ENCODE measurements around the gene MPPED1.

MPPED1 gene

DNA sequence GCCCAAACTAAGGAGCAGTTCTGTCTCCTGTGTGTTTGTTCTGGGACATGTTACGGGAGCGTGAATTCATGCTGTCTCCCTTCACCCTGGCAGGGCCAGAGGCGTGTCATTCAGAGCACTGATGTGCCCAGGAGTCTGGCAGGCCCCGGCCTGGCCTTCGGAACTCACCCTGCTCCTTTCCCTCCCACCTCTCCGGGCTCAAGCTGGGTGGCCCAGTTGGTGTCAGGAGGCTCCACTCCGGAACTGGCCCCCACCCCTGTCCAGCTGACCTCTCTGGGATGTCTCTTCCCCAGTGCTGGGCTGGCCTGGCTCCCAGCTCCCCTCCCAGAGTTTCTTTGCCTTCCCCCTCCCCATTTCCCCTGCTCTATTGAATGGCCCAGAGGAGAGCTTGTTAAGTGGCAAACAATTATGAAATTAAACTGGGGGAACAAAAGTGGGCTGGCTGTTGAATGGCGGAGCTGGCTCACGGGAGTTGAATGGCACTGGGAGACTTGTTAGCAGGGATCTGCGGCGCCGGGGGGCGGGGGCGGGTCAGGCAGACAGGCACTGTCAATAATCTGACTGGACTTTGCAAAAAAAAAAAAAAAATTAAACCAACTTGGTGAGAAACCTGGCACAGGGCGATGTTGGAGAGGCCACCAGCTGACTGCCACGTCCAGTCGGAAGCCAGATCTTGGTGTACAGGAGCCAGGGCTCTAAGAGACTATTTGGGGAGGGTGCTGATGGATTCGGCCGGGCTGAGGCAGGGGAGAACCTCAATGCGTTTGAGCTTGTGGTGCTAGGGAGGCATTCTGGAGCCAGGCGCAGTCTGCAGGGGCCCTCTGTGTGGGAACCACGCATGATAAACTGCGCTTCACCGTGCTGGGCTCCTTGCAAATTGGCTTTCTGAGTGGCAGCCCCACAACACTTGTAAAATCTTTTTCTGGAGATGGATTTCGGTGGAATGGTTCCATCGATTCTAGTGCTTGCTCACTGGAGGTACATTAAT, 1.3 kb downstream of the MPPED1 start:
- no peak for DNase-seq

DNA sequence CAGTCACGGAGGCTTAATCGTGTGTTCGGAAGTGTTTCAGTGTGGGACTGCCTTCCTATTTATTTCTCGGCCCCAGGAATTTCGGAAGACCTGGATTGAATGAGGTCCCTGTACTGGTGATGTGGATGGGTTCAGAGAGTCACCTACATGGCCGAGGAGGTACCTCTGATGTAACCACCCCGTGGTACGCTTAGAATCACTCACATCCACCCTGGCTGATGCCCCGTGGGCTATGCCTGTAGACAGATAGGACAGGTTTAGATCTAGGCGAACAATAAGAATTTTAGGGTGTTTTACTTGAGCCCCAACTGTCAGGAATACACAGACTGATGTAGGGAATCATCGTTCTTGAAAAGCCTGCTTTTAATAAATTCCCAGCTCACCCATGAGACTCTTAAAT, 2.0 kb downstream of the MPPED1 start:
- no peak for DNase-seq

GRCh38 chr22:43415681-43416080, 3.9 kb downstream of the MPPED1 start:
- no peak for DNase-seq

DNA sequence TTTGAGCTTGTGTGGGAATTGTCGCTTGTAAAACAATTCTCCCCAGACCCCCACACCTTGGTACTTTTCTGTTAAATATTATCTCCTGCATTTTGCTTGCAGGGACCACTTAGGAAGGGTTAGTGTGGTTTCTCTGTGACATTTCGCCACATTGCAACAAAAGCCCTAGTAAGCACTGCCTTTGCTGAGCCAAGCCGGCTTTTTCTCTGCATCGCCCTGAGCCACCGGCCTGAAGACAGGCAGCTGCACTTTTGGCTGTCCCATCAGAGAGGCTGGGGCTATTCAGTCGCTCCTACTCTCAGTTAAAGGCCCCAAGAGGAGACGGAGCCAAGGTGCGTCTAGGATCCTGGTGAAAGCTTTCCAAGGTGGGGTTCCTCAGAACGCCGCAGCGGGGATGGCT, 5.7 kb downstream of the MPPED1 start:
- no peak for DNase-seq

- no peak for DNase-seq
Measured at GRCh38 chr22:43418079-43418825, 6.4 kb downstream of the MPPED1 start.

GRCh38 chr22:43419371-43420080, 7.7 kb downstream of the MPPED1 start:
- no peak for DNase-seq

DNA sequence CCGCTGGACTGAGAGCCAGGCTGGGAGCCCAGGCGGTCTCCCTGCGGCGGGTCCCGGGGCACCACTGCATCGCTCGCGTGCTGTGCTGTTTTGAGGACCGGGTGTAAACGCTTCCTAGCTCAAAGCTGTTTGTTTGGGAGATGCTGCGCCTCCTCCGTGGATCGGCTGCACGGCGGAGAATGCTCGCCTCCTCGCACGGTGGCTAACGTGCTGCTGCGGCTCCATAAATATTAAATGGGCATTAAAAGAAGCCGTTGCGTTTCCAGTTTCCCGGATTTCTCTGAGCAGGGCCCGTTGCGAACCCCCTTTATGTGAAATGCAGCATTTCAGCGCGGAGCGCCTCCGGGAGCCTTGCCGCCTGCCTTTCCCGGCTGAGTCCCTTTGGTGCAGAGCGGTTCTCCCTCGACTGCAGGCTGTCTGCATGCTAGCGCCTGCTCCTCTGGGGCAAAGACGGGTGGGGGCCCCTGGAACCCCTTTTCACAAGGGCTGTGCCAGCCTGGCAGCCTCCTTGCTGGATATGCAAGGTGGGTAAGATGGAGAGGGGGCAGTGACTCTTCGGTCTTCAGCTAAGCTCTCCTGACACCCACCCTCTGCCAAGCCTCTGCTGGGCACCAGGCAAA, 9.3 kb downstream of the MPPED1 start:
- no peak for DNase-seq

- DNase-seq, result no peak
Measured at GRCh38 chr22:43421914-43422615, 10.3 kb downstream of the MPPED1 start.

DNA sequence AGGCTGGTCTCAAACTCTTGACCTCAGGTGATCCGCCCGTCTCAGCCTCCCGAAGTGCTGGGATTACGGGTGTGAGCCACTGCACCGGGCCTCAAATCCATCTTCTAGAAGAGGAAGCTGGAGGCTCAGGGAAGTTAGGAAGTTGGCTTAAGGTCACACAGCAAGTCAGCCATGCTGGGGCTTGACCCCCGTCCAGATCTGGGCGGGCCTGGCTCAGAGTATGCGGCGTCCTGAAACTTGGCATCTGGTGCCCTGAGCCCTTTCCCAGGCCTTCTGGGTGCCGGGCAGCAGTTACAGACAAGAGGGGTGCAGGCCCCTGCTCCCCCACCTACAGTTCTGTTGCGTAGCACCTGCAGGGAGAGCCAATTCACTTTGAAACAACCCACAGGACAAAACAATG, 11.2 kb downstream of the MPPED1 start:
- DNase-seq, result no peak

GRCh38 chr22:43424201-43424600, 12.4 kb downstream of the MPPED1 start:
- no peak for DNase-seq

GRCh38 chr22:43424666-43425630, 13.1 kb downstream of the MPPED1 start:
- DNase-seq, result no peak

DNA sequence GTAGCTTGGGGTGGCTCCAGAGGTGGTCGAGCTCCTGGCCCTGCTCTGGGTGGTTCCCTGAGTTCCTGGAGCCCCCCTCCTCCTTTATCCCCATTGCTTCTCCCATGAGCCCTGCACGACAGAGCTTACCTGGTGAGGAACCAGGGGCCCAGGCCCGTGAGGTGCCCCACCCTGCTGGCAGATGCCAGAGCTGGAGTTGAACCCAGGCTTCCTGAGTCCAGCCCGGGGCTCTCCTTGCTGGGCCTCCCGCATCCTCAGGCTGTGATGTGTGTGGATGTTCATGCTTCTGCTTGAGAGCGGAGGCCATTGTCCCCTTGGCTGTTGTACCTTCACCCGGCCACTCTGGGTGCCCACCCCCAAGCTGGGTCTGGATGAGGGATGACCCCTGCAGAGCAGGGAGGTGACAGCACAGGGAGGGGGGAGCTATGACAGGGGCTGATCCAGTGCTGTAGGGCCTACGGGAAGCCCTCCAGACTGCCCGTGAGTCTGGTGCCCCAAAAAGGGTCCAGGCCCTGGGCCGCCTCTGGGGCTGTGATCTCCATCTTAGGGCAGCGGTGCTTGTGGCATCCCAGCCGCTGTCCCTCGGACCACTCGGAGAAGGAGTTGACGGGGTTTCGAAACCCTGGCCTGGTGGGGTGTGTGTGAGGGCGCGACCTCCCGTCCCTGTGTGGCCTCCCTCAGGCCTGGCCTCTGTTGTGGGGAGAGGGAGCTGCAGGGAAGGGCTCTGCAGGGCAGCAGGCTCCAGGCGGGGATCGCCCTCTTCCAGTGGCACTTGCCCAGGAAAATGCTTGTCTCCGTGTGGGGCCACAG, 14.4 kb downstream of the MPPED1 start:
- DNase-seq, result no peak

- no peak for DNase-seq
Measured at GRCh38 chr22:43426816-43427215, 15.0 kb downstream of the MPPED1 start.

GRCh38 chr22:43427296-43428004, 15.6 kb downstream of the MPPED1 start:
- DNase-seq, result no peak

GRCh38 chr22:43428005-43428485, 16.2 kb downstream of the MPPED1 start:
- no peak for DNase-seq

DNA sequence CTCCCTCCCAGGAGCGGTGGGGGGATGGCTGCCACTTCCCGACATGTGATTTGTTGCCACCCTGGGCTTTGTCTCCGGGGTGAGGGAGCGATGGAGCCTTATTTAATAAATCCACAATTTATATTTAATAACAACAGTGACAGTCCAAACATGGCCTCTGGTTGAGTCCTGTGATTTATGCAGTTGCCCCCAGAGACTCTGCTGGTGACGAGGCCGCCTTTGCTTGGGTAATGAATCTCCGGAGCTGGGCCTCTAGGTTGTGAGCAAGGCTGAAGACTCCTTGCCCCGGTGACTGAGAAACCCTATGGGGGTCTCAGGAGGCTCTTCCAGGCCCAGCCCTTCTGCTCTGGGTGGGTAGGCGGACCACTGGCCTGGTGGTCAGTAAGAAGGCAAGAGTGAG, 16.7 kb downstream of the MPPED1 start:
- no peak for DNase-seq

DNA sequence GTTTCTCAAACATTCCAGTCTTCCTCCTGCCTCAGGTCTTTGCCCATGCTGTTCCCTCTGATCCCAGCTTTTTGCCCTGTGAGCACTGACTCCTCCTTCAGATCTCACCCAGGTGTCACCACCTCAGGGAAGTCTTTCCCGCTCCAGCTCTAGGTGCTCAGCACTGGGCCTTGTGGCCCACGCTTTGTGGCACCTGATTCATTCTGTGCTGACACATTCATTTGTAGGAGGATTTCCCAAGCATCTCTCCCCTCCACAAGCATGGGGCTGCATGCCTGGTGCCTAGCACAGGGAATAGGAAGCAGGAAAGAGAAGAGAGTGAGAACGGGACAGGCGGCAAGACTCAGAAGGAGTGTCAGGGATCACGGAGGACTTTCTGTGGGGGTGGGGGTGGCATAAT, 17.6 kb downstream of the MPPED1 start:
- DNase-seq, result no peak

- no peak for DNase-seq
Measured at GRCh38 chr22:43431808-43432554, 20.2 kb downstream of the MPPED1 start.

Data from NCI-H2107 (cell line).